Measurements from ENCODE around the gene ZMYM1. TPM values are rescaled to one million over a fixed set of nuclear protein-coding genes. Genes with fewer than 3 reads are reported as not detected.
A peak's percentile ranks its signal among the peaks of the same experiment; 100 is the strongest.
"Not testable (repeated sequence)": the region's sequence is repeated elsewhere in the genome, so short reads cannot be mapped to it uniquely, and the experiment has no call there.

The ZMYM1 gene
- total RNA-seq, 2 donors from 2014 or later, result 4.3 to 6.0 TPM

- H3K27me3 ChIP-seq, result no peaks in the 10 kb centered on the region
- H3K36me3 ChIP-seq (replicated peaks in 1 of 2; ENCODE audit: insufficient read depth in 1 of 2, low read depth in 2 of 2), result no peaks in the 10 kb centered on the region
- H3K4me1 ChIP-seq, result peaks cover 44% of the 10 kb centered on the region
- peak in 1 of 4 donors; percentile 13 for DNase-seq
- ATAC-seq, result peak; percentile 59
- no peaks in the 10 kb centered on the region for H3K9me3 ChIP-seq
- H3K4me3 ChIP-seq, result no peak overlapping the region
- intact Hi-C loops (cut with DNase I), result no loop called here
- H3K27ac ChIP-seq, result peak overlapping the region in 1 of 4 donors; percentile 41
- TF ChIP-seq POLR2A (IDR thresholded peaks at IDR 0.05), result no peak
- TF ChIP-seq CTCF (IDR thresholded peaks at IDR 0.05), result no peak
- WGBS, 2 donors, result 47 to 54% methylated on average over 12 of the region's 12 CpGs
These were observed 64.7 kb downstream of the ZMYM1 start for GRCh38 chr1:35143737-35144508.

GRCh38 chr1:35145892-35146549 is 66.8 kb downstream of the ZMYM1 start:
- WGBS, 2 donors, result 70 to 71% methylated on average over 11 to 13 of the region's 13 CpGs
- H3K4me1 ChIP-seq, result peaks cover 44% of the 10 kb centered on the region
- H3K27me3 ChIP-seq; ATAC-seq; H3K27ac ChIP-seq; H3K9me3 ChIP-seq; H3K4me3 ChIP-seq; H3K36me3 ChIP-seq (replicated peaks in 1 of 2; ENCODE audit: insufficient read depth in 1 of 2, low read depth in 2 of 2); intact Hi-C loops (cut with DNase I): not testable (repeated sequence)
- peak in 2 of 4 donors; percentile 10 to 16 for DNase-seq

- H3K9me3 ChIP-seq, result no peaks in the 10 kb centered on the region
- no peak for TF ChIP-seq POLR2A (IDR thresholded peaks at IDR 0.05)
- no peak for TF ChIP-seq CTCF (IDR thresholded peaks at IDR 0.05)
- DNase-seq (no peak), ATAC-seq (no peak)
- no peaks in the 10 kb centered on the region for H3K27me3 ChIP-seq
- intact Hi-C loops (cut with DNase I), result no loop called here
- no peak overlapping the region for H3K4me3 ChIP-seq
- H3K36me3 ChIP-seq (replicated peaks in 1 of 2; ENCODE audit: insufficient read depth in 1 of 2, low read depth in 2 of 2), result no peaks in the 10 kb centered on the region
- 95 to 96% methylated on average over 5 of the region's 5 CpGs for WGBS, 2 donors
- H3K27ac ChIP-seq, result no peak overlapping the region
- H3K4me1 ChIP-seq, result no peaks in the 10 kb centered on the region
These were observed 72.0 kb downstream of the ZMYM1 start for GRCh38 chr1:35151220-35151619.

- Histone ChIP-seq H3K4me1 (no peaks in the 10 kb centered on the region), H3K9me3 (no peaks in the 10 kb centered on the region), H3K4me3 (no peak overlapping the region), H3K27ac (no peak overlapping the region), H3K36me3 (replicated peaks in 1 of 2; ENCODE audit: insufficient read depth in 1 of 2, low read depth in 2 of 2) (no peaks in the 10 kb centered on the region), H3K27me3 (no peaks in the 10 kb centered on the region)
- no peak for TF ChIP-seq CTCF (IDR thresholded peaks at IDR 0.05)
- TF ChIP-seq POLR2A (IDR thresholded peaks at IDR 0.05), result no peak
- intact Hi-C loops (cut with DNase I), result no loop called here
- WGBS, 2 donors, result 94 to 98% methylated on average over 3 of the region's 3 CpGs
- no peak for ATAC-seq
- DNase-seq, result no peak
These were observed 85.7 kb downstream of the ZMYM1 start for GRCh38 chr1:35164893-35165292.

Other genes starting within 250 kb of the ZMYM1 start
- gene SMIM12, start 219.6 kb upstream of the ZMYM1 start, total RNA-seq, result 10 to 100 TPM in 1 of 2 donors, 1 to 10 TPM in 1; 7.8 to 22.1 TPM
- gene DLGAP3, start 149.7 kb upstream of the ZMYM1 start, total RNA-seq, result 1 to 10 TPM in 1 of 2 donors, under 1 TPM in 1; 0.52 to 2.3 TPM
- gene TMEM35B, start 94.0 kb upstream of the ZMYM1 start, total RNA-seq, result 10 to 100 TPM; 15.5 to 37.1 TPM
- gene ZMYM6, start 47.4 kb upstream of the ZMYM1 start, total RNA-seq, result 10 to 100 TPM; 15.0 to 16.5 TPM
- gene SFPQ, start 113.8 kb downstream of the ZMYM1 start, total RNA-seq, result 100 to 1,000 TPM; 163 to 170 TPM
- gene ZMYM4, start 189.3 kb downstream of the ZMYM1 start, total RNA-seq, result 10 to 100 TPM; 15.2 to 33.2 TPM